ENCODE data around the gene SELL.

Gene SELL

DNA sequence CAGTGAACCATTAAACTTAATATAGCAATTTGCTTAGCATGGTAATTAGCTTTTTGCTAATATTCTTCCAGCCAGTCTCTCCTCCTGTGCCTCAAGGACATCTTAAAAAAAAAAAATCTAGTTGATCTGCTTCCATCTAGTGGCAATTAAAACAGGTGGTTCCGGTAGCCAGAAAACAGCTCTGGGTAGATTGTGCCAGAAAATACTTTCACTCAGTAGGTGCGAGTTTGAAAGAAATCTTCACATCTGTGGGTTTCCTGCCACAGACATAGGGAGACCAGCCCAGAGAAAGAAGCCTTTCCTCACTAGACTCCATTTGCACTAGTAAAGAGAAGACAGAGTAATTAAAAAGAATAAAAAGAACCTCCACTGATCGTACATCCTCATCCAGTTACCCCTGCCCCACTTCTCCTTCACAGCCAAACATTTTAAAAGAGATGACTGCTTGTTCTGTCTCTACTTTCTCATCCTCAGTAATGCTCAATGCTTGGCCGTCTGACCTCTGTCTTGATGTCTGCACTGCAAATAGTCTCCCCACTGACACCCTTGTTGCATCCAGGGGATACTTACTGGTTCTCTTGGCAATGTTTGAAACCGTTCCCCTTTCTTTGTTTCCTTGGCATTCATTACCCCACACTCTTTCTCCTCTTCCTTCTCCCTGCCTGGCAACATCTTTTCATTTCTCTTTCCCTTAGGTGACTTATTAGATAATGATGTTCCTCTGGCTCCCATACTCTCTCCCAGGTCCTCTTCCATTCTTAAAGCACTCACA is 16.9 kb downstream of the SELL start:
- H3K4me3 ChIP-seq (ENCODE audit: insufficient read depth, low read length, poor library complexity, severe bottlenecking): no peak overlapping the region
- no peaks in the 10 kb centered on the region for H3K27me3 ChIP-seq (ENCODE audit: low read length)
- H3F3A ChIP-seq (ENCODE audit: insufficient read depth): peaks cover 42% of the 10 kb centered on the region
- H3K79me2 ChIP-seq (ENCODE audit: insufficient read depth, low read length): no peaks in the 10 kb centered on the region
- H2AFZ ChIP-seq (ENCODE audit: low read depth, low read length, severe bottlenecking): peak overlapping the region; percentile 35
- H3K36me3 ChIP-seq (ENCODE audit: low read length): no peaks in the 10 kb centered on the region
- H3K9ac ChIP-seq (ENCODE audit: low read length): peak overlapping the region; percentile 33
- H4K20me1 ChIP-seq (ENCODE audit: low read depth, low read length): no peaks in the 10 kb centered on the region
- H3K9me2 ChIP-seq (replicated peaks; ENCODE audit: insufficient read depth, low read length): no peaks in the 10 kb centered on the region
- H3K4me2 ChIP-seq (ENCODE audit: low read depth, low read length, poor library complexity, severe bottlenecking): peak overlapping the region; percentile 62
- no peaks in the 10 kb centered on the region for H3K9me3 ChIP-seq (ENCODE audit: insufficient read depth, low read length)
- H3K27ac ChIP-seq (ENCODE audit: low read depth, low read length): peak overlapping the region; percentile 96
- TF ChIP-seq, protein P1, sequence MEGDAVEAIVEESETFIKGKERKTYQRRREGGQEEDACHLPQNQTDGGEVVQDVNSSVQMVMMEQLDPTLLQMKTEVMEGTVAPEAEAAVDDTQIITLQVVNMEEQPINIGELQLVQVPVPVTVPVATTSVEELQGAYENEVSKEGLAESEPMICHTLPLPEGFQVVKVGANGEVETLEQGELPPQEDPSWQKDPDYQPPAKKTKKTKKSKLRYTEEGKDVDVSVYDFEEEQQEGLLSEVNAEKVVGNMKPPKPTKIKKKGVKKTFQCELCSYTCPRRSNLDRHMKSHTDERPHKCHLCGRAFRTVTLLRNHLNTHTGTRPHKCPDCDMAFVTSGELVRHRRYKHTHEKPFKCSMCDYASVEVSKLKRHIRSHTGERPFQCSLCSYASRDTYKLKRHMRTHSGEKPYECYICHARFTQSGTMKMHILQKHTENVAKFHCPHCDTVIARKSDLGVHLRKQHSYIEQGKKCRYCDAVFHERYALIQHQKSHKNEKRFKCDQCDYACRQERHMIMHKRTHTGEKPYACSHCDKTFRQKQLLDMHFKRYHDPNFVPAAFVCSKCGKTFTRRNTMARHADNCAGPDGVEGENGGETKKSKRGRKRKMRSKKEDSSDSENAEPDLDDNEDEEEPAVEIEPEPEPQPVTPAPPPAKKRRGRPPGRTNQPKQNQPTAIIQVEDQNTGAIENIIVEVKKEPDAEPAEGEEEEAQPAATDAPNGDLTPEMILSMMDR (IDR thresholded peaks at IDR 0.05; ENCODE audit: insufficient read depth, low read length, poor library complexity, severe bottlenecking): peak; percentile 53
- no peak for TF ChIP-seq EZH2phosphoT487 (conservative IDR thresholded peaks at IDR 0.05; ENCODE audit: low read length)

DNA sequence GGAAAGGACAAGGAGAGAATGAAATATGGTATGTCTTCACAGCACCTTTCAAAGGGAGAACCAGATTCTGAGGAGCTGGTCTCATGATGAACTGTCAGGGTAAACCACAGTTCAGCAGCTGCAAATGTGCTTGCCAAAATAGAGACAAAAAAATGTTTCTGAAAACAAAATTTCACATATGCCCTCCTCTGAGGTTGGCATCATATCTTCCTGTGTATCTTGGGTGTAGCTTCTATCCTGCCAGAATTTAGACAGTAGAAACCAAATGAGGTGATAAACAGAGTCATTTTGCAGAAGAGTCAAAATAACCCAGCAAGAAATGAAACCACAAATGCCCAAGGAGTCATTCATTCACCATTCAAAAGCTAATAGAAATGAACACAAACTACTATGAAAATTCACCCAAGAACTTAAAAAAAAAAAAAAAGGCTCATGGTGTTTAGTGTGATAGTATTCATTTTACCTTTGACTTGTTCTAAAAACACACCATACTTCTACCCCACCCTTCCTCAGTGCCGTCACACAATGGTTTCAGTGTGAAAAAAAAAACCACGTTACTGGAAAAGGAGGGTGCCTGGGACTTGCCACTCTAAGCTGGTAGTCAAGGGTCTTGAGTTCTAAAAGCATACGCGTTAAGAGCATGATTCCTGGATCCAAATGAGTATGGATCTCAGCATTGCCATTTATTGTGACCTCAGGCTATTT is 18.5 kb downstream of the SELL start:
- Histone ChIP-seq H4K20me1 (ENCODE audit: low read depth, low read length) (no peaks in the 10 kb centered on the region), H3K9me3 (ENCODE audit: insufficient read depth, low read length) (no peaks in the 10 kb centered on the region), H3K79me2 (ENCODE audit: insufficient read depth, low read length) (no peaks in the 10 kb centered on the region), H3K27ac (ENCODE audit: low read depth, low read length) (peak overlapping the region; percentile 96), H3F3A (ENCODE audit: insufficient read depth) (peaks cover 42% of the 10 kb centered on the region), H3K36me3 (ENCODE audit: low read length) (no peaks in the 10 kb centered on the region), H3K4me2 (ENCODE audit: low read depth, low read length, poor library complexity, severe bottlenecking) (peak overlapping the region; percentile 62), H3K4me3 (ENCODE audit: insufficient read depth, low read length, poor library complexity, severe bottlenecking) (peak overlapping the region; percentile 7), H3K9ac (ENCODE audit: low read length) (peak overlapping the region; percentile 33), H3K9me2 (replicated peaks; ENCODE audit: insufficient read depth, low read length) (no peaks in the 10 kb centered on the region), H3K27me3 (ENCODE audit: low read length) (no peaks in the 10 kb centered on the region), H2AFZ (ENCODE audit: low read depth, low read length, severe bottlenecking) (no peak overlapping the region)
- TF ChIP-seq, protein P1 (IDR thresholded peaks at IDR 0.05; ENCODE audit: insufficient read depth, low read length, poor library complexity, severe bottlenecking): no peak
- TF ChIP-seq EZH2phosphoT487 (conservative IDR thresholded peaks at IDR 0.05; ENCODE audit: low read length): no peak

DNA sequence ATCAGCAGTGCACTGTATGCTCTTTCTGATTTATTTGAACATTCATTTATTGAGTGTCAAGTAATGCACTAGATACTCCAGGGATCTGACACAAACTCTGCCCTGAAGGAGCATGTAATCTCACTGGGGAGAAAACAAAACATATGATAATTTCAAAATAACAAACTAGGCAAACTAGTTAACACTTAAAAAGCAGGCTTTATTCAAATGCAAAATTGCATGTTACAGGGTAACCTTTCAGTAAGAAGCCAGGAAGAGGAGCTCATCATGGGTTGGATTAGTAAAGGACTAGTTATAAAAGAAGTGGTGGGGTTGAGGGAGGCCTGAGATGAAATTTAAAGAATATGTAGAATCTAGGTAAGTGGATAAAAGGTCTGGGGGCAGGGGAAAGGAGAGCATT is 20.9 kb downstream of the SELL start:
- H3K4me3 ChIP-seq (ENCODE audit: insufficient read depth, low read length, poor library complexity, severe bottlenecking): no peak overlapping the region
- H3K27ac ChIP-seq (ENCODE audit: low read depth, low read length): peak overlapping the region; percentile 96
- H3K4me2 ChIP-seq (ENCODE audit: low read depth, low read length, poor library complexity, severe bottlenecking): peak overlapping the region; percentile 62
- no peaks in the 10 kb centered on the region for H4K20me1 ChIP-seq (ENCODE audit: low read depth, low read length)
- no peaks in the 10 kb centered on the region for H3K9me3 ChIP-seq (ENCODE audit: insufficient read depth, low read length)
- no peaks in the 10 kb centered on the region for H3K79me2 ChIP-seq (ENCODE audit: insufficient read depth, low read length)
- TF ChIP-seq, protein P1 (IDR thresholded peaks at IDR 0.05; ENCODE audit: insufficient read depth, low read length, poor library complexity, severe bottlenecking): no peak
- no peak for TF ChIP-seq EZH2phosphoT487 (conservative IDR thresholded peaks at IDR 0.05; ENCODE audit: low read length)
- H3K27me3 ChIP-seq (ENCODE audit: low read length): no peaks in the 10 kb centered on the region
- H3F3A ChIP-seq (ENCODE audit: insufficient read depth): peaks cover 32% of the 10 kb centered on the region
- no peak overlapping the region for H3K9ac ChIP-seq (ENCODE audit: low read length)
- no peaks in the 10 kb centered on the region for H3K36me3 ChIP-seq (ENCODE audit: low read length)
- no peaks in the 10 kb centered on the region for H3K9me2 ChIP-seq (replicated peaks; ENCODE audit: insufficient read depth, low read length)
- no peak overlapping the region for H2AFZ ChIP-seq (ENCODE audit: low read depth, low read length, severe bottlenecking)

All from SU-DHL-6 (cell line).